ENCODE measurements around the gene IL12RB1.
"Not testable (repeated sequence)": the region's sequence is repeated elsewhere in the genome, so short reads cannot be mapped to it uniquely, and the experiment has no call there.

The IL12RB1 gene

GRCh38 chr19:18102916-18103542 lies 16.3 kb upstream of the IL12RB1 start:
- TF ChIP-seq ZNF274 (IDR thresholded peaks at IDR 0.05; ENCODE audit: low read depth, low read length), result no peak
- H3K4me3 ChIP-seq (ENCODE audit: low read length), result no peak overlapping the region

- no peak overlapping the region for H3K4me3 ChIP-seq (ENCODE audit: low read length)
- TF ChIP-seq ZNF274 (IDR thresholded peaks at IDR 0.05; ENCODE audit: low read depth, low read length), result no peak
Measured at GRCh38 chr19:18101268-18101667, 14.5 kb upstream of the IL12RB1 start.

GRCh38 chr19:18100710-18101109 lies 14.0 kb upstream of the IL12RB1 start:
- TF ChIP-seq ZNF274 (IDR thresholded peaks at IDR 0.05; ENCODE audit: low read depth, low read length), result no peak
- H3K4me3 ChIP-seq (ENCODE audit: low read length), result no peak overlapping the region

GRCh38 chr19:18099623-18099995 lies 12.9 kb upstream of the IL12RB1 start:
- no peak for TF ChIP-seq ZNF274 (IDR thresholded peaks at IDR 0.05; ENCODE audit: low read depth, low read length)
- H3K4me3 ChIP-seq (ENCODE audit: low read length), result peak overlapping the region; percentile 98; the same call in 1 of the 2 replicates

- no peak for TF ChIP-seq ZNF274 (IDR thresholded peaks at IDR 0.05; ENCODE audit: low read depth, low read length)
- H3K4me3 ChIP-seq (ENCODE audit: low read length), result peak overlapping the region; percentile 98; the same call in 1 of the 2 replicates
Measured at GRCh38 chr19:18098891-18099622, 12.3 kb upstream of the IL12RB1 start.

- peak overlapping the region; percentile 98 for H3K4me3 ChIP-seq (ENCODE audit: low read length)
- TF ChIP-seq ZNF274 (IDR thresholded peaks at IDR 0.05; ENCODE audit: low read depth, low read length), result no peak
Measured at GRCh38 chr19:18097993-18098890, 11.5 kb upstream of the IL12RB1 start.

GRCh38 chr19:18097217-18097992 lies 10.7 kb upstream of the IL12RB1 start, which contains the start of gene MAST3:
Gene MAST3, plus strand, starts transcription at chr19:18097778. Its CDS starts 15 bp downstream, at chr19:18097793.
- peak within 1 kb of the TSS; percentile 98 for H3K4me3 ChIP-seq (ENCODE audit: low read length)
- TF ChIP-seq ZNF274 (IDR thresholded peaks at IDR 0.05; ENCODE audit: low read depth, low read length), result no peak

- no peak overlapping the region for H3K4me3 ChIP-seq (ENCODE audit: low read length)
Measured at GRCh38 chr19:18096258-18096657, 9.5 kb upstream of the IL12RB1 start.

GRCh38 chr19:18093439-18094161 lies 6.9 kb upstream of the IL12RB1 start:
- TF ChIP-seq ZNF274 (IDR thresholded peaks at IDR 0.05; ENCODE audit: low read depth, low read length), result no peak
- no peak overlapping the region for H3K4me3 ChIP-seq (ENCODE audit: low read length)

More at GRCh38 chr19:18096258-18096657, 9.5 kb upstream of the IL12RB1 start:
- TF ChIP-seq ZNF274 (IDR thresholded peaks at IDR 0.05; ENCODE audit: low read depth, low read length), result no peak

- H3K4me3 ChIP-seq (ENCODE audit: low read length), result no peak overlapping the region
- no peak for TF ChIP-seq ZNF274 (IDR thresholded peaks at IDR 0.05; ENCODE audit: low read depth, low read length)
Measured at GRCh38 chr19:18091217-18091608, 4.5 kb upstream of the IL12RB1 start.

- H3K4me3 ChIP-seq (ENCODE audit: low read length), result no peak overlapping the region
- no peak for TF ChIP-seq ZNF274 (IDR thresholded peaks at IDR 0.05; ENCODE audit: low read depth, low read length)
Measured at GRCh38 chr19:18090545-18091216, 3.9 kb upstream of the IL12RB1 start.

GRCh38 chr19:18089726-18090125 lies 3.0 kb upstream of the IL12RB1 start:
- TF ChIP-seq ZNF274 (IDR thresholded peaks at IDR 0.05; ENCODE audit: low read depth, low read length), result no peak
- H3K4me3 ChIP-seq (ENCODE audit: low read length), result no peak overlapping the region; the same call in 1 of the 2 replicates

GRCh38 chr19:18089096-18089541 lies 2.4 kb upstream of the IL12RB1 start:
- H3K4me3 ChIP-seq (ENCODE audit: low read length), result not testable (repeated sequence)

Data from GM08714 (cell line).